C4-2B (cell line): Measurements from ENCODE around the gene RPL12.

Source experiments
- ZFX ChIP-seq: fragments of 450-650 bp; IDR thresholded peaks from 2 replicates; pipeline ENCODE4 v1.6.1; 2017
- TF ChIP-seq, protein P1 (sequence below): fragments of 450-650 bp; conservative IDR thresholded peaks from 2 replicates; pipeline ENCODE4 v1.5.1; 2017; ENCODE audit warnings: mild to moderate bottlenecking

DNA sequence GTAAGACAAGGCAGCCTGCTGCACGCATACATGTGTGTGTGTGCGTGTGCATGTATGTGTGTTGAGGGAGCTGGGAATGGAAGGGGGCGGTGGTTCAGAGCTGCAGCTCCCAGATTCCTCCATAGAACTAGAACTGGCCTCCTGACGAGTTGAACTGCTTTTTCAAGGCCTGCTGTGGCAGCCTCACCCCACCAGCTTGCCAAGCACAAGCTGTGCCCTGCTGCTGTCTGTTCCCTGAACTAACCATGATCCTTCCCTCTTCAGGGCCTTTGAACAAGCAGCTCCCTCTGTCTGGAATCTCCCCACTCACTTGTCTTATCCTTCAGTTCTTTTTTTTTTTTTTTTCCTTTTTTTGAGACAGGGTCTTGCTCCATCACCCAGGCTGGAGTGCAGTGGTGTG is 22.7 kb upstream of the RPL12 start:
- TF ChIP-seq, protein P1, sequence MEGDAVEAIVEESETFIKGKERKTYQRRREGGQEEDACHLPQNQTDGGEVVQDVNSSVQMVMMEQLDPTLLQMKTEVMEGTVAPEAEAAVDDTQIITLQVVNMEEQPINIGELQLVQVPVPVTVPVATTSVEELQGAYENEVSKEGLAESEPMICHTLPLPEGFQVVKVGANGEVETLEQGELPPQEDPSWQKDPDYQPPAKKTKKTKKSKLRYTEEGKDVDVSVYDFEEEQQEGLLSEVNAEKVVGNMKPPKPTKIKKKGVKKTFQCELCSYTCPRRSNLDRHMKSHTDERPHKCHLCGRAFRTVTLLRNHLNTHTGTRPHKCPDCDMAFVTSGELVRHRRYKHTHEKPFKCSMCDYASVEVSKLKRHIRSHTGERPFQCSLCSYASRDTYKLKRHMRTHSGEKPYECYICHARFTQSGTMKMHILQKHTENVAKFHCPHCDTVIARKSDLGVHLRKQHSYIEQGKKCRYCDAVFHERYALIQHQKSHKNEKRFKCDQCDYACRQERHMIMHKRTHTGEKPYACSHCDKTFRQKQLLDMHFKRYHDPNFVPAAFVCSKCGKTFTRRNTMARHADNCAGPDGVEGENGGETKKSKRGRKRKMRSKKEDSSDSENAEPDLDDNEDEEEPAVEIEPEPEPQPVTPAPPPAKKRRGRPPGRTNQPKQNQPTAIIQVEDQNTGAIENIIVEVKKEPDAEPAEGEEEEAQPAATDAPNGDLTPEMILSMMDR = no peak
- TF ChIP-seq ZFX = no peak
